Dedifferentiated amniotic fluid mesenchymal stem cell (primary cell): ENCODE results near the gene UQCRHL.

ENCODE experiments used
- DNase-seq: peaks from one replicate; pipeline ENCODE4 v3.0.0-alpha.2; 2016; ENCODE audit errors: extremely low spot score

Gene UQCRHL

GRCh38 chr1:15758953-15759661 lies 48.3 kb downstream of the UQCRHL start:
- no peak for DNase-seq

DNA sequence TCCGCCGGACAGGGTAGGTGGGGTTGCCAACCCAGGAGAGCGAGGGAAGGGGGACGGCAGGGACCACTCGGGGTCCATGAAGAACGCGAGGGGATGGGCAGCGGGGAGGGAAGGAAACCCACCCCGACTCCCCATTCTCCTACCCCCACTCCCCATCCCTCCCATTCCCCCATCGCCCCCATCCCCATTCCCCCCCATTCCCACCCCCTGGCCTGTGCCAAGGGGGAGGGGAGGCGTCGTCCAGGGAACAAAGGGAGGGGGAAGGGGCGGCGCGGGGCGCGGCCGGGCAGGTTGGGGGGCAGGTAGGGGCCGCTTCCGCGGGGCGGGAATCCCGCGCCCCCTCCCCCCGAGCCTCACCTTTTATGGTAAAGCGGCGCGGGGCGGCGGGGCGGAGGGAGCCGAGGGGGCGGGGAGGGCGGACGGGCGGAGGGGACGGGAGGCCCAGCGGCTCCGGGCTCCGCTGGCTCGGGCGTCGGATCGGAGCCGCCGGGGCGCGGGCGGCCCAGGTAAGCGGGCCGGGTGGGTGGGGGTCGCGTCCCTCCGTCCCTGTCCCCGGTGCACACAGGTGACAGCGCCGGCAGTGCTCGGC lies 49.0 kb downstream of the UQCRHL start, which contains the start of gene FBLIM1:
TSS of gene FBLIM1 (plus strand) at position 453 of the 589 bp plus-strand sequence. CDS start 6,189 bp downstream, outside the sequence.
- DNase-seq: no peak

DNA sequence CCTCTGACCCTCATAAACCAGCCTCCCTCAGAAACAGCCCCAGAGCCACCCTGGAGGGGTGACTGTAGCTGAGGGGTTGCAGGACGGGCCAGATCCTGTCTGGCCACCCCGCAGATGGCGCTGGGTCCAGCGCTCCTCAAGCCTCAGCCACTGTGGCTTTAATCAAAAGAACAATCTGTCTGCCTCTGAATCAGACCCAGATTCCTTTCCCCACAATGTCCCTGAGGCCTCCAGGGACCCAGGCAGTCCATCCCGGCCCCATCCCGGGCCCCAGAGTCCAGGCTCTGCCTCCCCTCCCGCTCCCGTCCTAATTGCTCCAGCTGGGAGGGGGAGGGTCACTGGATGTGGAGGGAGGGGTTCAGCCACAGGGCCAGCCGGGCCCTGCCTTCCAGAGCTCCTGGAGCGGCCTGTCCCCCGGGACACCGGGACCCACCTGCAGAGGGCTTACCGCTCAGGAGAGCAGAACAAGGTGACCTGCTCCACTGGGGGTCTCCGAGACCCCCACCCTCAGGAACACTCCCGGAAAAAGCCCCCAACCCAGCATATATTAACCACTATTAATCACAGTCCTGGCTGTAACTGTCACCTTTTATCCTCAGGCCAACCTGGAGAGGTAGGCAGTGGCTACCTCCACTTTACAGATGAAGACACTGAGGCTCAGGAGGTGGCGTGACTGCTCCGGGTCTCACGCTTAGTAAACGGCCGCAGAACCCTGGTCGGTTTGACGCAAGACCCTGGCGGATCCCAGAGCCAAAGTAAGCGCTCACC lies 49.7 kb downstream of the UQCRHL start:
- no peak for DNase-seq
